ENCODE measurements around the gene GALNT3. TPM values are rescaled to one million over a fixed set of nuclear protein-coding genes. Genes with fewer than 3 reads are reported as not detected.

Gene GALNT3
- total RNA-seq, 2 donors from 2014 or later: 3.5 TPM

- no peaks in the 10 kb centered on the region for H3K9me3 ChIP-seq
- peaks cover 0 to 12% of the 10 kb centered on the region in 2 donors for H3K4me1 ChIP-seq (ENCODE audit: control insufficient read depth in 1 of 2, low read depth in 2 of 2)
- DNase-seq (ENCODE audit: low spot score) (no peak), ATAC-seq (ENCODE audit: insufficient number of reproducible peaks, low FRiP score, low read depth) (no peak)
- H3K27ac ChIP-seq: no peak overlapping the region
- no peak overlapping the region for H3K4me3 ChIP-seq
- H3K36me3 ChIP-seq: no peaks in the 10 kb centered on the region
- H3K27me3 ChIP-seq (replicated peaks; ENCODE audit: insufficient read depth): no peaks in the 10 kb centered on the region
- no peak for TF ChIP-seq CTCF (IDR thresholded peaks at IDR 0.05)
Observed at GRCh38 chr2:165835363-165835762, 41.3 kb upstream of the GALNT3 start.

GRCh38 chr2:165833156-165833555 is 39.1 kb upstream of the GALNT3 start:
- DNase-seq (ENCODE audit: low spot score): no peak
- no peaks in the 10 kb centered on the region for H3K9me3 ChIP-seq
- peaks cover 0 to 12% of the 10 kb centered on the region in 2 donors for H3K4me1 ChIP-seq (ENCODE audit: control insufficient read depth in 1 of 2, low read depth in 2 of 2)
- H3K27ac ChIP-seq: no peak overlapping the region
- no peaks in the 10 kb centered on the region for H3K27me3 ChIP-seq (replicated peaks; ENCODE audit: insufficient read depth)
- H3K4me3 ChIP-seq: no peak overlapping the region
- ATAC-seq (ENCODE audit: insufficient number of reproducible peaks, low FRiP score, low read depth): no peak
- no peak for TF ChIP-seq CTCF (IDR thresholded peaks at IDR 0.05)
- H3K36me3 ChIP-seq: no peaks in the 10 kb centered on the region

- Histone ChIP-seq H3K27me3 (replicated peaks; ENCODE audit: insufficient read depth) (no peaks in the 10 kb centered on the region), H3K9me3 (no peaks in the 10 kb centered on the region), H3K27ac (no peak overlapping the region), H3K4me1 (ENCODE audit: control insufficient read depth in 1 of 2, low read depth in 2 of 2) (no peaks in the 10 kb centered on the region), H3K36me3 (no peaks in the 10 kb centered on the region), H3K4me3 (no peak overlapping the region)
- no peak for DNase-seq (ENCODE audit: low spot score)
- no peak for TF ChIP-seq CTCF (IDR thresholded peaks at IDR 0.05)
- no peak for ATAC-seq (ENCODE audit: insufficient number of reproducible peaks, low FRiP score, low read depth)
Observed at GRCh38 chr2:165827921-165828276, 33.9 kb upstream of the GALNT3 start.

- ATAC-seq (ENCODE audit: insufficient number of reproducible peaks, low FRiP score, low read depth) (no peak), DNase-seq (ENCODE audit: low spot score) (no peak)
- no peak for TF ChIP-seq CTCF (IDR thresholded peaks at IDR 0.05)
- Histone ChIP-seq H3K4me3 (no peak overlapping the region), H3K36me3 (no peaks in the 10 kb centered on the region), H3K27ac (no peak overlapping the region), H3K4me1 (ENCODE audit: control insufficient read depth in 1 of 2, low read depth in 2 of 2) (no peaks in the 10 kb centered on the region), H3K27me3 (replicated peaks; ENCODE audit: insufficient read depth) (no peaks in the 10 kb centered on the region), H3K9me3 (no peaks in the 10 kb centered on the region)
Observed at GRCh38 chr2:165827016-165827920, 33.2 kb upstream of the GALNT3 start.

GRCh38 chr2:165825041-165825440 is 31.0 kb upstream of the GALNT3 start:
- no peaks in the 10 kb centered on the region for H3K36me3 ChIP-seq
- H3K4me1 ChIP-seq (ENCODE audit: control insufficient read depth in 1 of 2, low read depth in 2 of 2): peaks cover 0 to 6% of the 10 kb centered on the region in 2 donors
- no peak overlapping the region for H3K27ac ChIP-seq
- H3K27me3 ChIP-seq (replicated peaks; ENCODE audit: insufficient read depth): no peaks in the 10 kb centered on the region
- H3K9me3 ChIP-seq: no peaks in the 10 kb centered on the region
- DNase-seq (ENCODE audit: low spot score) (no peak), ATAC-seq (ENCODE audit: insufficient number of reproducible peaks, low FRiP score, low read depth) (no peak)
- TF ChIP-seq CTCF (IDR thresholded peaks at IDR 0.05): no peak
- H3K4me3 ChIP-seq: no peak overlapping the region

All from thoracic aorta (tissue), 2 donors.